Right forelimb (tissue), 1 donor: Measurements from ENCODE around the gene CDC23.
"Not testable (repeated sequence)": the region's sequence is repeated elsewhere in the genome, so short reads cannot be mapped to it uniquely, and the experiment has no call there.

Experiments used
- DNase-seq: peaks from one replicate; pipeline ENCODE4 v3.0.0-alpha.2; 2018

The CDC23 gene

DNA sequence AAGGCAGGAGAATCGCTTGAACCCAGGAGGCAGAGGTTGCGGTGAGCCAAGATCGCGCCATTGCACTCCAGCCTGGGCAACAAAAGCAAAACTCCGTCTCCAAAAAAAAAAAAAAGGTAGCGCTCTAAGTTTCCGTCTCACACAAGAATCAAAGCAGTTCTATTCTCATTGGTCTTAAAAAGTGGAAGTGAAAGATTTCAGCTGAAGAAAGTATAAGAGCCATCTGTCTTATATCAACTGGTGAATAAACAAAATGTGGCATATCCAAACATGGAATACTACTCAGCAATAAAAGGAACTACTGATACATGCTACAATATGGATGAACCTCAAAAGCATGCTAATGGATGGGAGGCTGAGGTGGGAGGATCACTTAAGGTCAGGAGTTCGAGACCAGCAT is 19.3 kb downstream of the CDC23 start:
- DNase-seq: not testable (repeated sequence)

DNA sequence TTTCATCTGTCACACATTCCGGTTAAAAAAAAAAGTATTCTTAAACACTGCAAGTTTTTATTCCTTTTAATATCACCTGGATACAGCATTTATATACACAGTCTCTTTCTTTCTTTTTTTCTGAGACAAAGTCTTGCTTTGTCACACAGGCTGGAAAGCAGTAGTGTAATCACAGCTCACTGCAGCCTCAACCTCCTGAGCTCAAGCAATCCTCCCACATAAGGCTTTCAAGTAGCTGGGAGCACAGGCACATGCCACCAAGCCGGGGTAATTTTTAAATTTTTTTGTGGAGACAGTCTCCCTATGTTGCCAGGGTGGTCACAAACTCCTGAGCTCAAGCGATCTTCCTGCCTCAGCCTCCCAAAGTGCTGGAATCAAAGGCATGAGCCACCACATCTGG is 20.3 kb downstream of the CDC23 start:
- DNase-seq: no peak

DNA sequence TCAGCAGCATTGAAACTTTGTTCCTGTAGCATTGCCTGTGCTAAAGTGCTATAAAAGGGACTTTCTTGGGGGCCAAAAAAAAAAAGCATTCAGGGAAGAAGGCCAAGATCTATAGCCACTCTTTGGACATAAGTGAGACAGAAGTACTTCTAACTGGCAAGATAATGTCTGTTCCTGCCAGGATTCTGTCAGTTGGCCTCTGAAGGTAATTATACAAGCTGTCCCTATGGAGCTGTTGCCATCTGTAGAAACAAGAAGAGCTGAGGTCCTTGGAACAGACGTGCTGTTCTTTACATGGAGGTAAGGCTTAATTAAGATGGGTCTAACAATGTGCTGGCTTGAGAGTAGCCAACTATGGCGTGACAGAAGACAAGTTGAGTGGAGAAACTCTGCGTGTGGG is 24.5 kb downstream of the CDC23 start:
- no peak for DNase-seq

DNA sequence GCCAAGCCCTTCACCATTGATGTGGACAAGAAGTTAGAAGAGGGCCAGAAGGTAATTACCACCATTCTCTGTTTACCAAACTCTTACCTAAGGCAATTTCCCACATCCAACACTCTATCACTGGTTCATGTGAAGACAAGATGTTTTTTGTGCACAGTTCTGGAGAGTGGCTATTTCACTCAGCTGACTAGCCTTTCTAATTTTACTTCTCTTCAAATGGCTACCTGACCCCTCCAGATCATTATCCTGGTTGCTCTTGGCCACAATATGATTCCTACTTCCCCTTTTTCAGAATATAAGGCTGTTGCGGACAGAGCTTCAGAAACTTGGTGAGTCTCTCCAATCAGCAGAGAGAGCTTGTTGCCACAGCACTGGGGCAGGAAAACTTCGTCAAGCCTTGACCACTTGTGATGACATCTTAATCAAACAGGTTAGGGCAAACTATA is 27.1 kb downstream of the CDC23 start:
- DNase-seq: no peak

DNA sequence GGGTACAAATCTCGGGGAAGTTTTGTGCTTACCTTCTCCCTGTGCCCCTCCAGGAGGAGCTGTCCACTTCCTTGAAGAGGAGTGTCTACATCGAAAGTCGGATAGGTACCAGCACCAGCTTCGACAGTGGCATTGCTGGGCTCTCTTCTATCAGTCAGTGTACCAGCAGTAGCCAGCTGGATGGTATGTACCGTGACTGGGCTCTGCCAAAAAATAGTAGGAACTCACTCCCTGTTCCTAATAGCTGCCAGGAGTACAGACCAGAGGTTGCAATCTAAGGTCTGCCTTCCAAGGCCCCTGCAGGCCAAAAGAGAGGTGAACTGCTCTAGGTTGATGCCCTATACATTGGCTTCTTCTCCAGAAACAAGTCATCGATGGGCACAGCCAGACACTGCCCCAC is 30.3 kb downstream of the CDC23 start:
- no peak for DNase-seq

DNA sequence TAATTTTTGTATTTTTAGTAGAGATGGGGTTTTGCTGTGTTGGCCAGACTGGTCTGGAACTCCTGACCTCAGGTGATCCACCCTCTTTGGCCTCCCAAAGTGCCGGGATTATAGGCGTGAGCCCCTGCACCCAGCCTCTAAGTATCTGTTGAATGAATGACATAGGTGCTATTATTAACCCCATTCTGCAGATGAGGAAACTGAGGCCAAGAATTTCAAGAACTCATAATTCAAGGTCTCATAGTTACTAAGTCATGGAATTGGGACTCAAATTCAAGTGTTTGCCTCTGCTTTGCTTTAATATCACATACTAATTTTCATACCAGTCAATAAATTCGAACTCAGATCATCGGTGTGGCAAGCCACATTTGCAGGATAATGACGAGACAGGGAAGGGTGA is 32.3 kb downstream of the CDC23 start:
- no peak for DNase-seq

- no peak for DNase-seq
These were observed 32.8 kb downstream of the CDC23 start for GRCh38 chr5:138180183-138180782.

GRCh38 chr5:138179277-138179857 is 33.8 kb downstream of the CDC23 start:
- no peak for DNase-seq

DNA sequence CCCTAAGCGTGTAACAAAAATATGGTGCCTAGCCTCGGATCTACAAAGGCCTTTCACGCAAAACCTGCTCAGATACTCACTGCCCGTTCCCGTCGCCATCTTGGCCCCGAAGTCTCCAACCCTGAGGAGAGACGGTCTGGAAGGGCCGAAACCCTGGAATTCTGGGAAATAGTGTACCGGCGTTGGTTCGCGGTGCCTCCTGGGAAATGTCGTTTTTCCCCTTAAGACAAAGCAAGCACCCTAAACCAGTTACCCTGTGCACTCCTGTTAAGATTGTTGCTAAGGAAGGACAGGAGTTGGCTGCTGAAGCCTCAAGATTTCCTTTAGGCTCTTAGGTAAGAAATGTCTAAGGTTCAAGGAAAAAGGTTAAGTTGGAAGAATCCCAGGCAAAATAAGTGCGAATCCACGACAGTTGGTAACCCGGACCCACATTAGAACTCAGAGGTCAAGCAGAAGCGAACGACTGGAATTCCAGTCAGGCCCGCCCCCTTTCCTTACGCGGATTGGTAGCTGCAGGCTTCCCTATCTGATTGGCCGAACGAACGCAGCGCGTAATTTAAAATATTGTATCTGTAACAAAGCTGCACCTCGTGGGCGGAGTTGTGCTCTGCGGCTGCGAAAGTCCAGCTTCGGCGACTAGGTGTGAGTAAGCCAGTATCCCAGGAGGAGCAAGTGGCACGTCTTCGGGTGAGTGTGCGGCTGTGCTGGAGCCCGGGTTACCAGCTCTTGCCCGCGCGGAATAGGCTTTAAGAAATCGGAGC is 34.4 kb downstream of the CDC23 start, which contains the start of the genes BRD8 and KIF20A:
TSS of gene BRD8 (minus strand) at position 115 of the 761 bp plus-strand sequence. CDS start at position 99, 16 bp downstream.
TSS of gene KIF20A (plus strand) at position 597 of the 761 bp plus-strand sequence. CDS start 569 bp downstream, outside the sequence.
- peak; percentile 94 for DNase-seq

GRCh38 chr5:138177941-138178515 is 35.1 kb downstream of the CDC23 start:
- no peak for DNase-seq

- DNase-seq: no peak
These were observed 42.8 kb downstream of the CDC23 start for GRCh38 chr5:138170299-138170698.

- DNase-seq: no peak
These were observed 44.0 kb downstream of the CDC23 start for GRCh38 chr5:138169124-138169523.

- no peak for DNase-seq
These were observed 49.4 kb downstream of the CDC23 start for GRCh38 chr5:138163721-138164120.

GRCh38 chr5:138160706-138161105 is 52.4 kb downstream of the CDC23 start:
- no peak for DNase-seq

- no peak for DNase-seq
These were observed 53.5 kb downstream of the CDC23 start for GRCh38 chr5:138159666-138160065.

DNA sequence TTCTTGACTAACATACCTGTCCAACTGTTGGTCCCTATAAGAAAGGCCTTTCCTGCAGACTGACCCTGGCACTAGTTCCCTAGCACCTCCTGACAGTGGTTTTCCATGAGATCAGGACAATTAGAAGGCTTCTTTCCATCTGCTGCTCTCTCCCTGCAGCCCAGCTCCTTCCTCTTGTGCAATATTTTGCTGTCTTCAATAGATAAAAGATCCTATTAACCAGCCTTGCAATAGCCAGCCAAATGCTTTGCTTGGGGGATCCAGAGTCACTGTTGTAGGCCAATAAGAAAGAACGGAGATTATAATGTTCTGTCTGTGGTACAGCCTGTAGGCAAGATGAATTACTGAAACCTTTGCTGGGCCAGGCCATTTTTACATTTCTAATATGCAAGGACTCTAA is 55.5 kb downstream of the CDC23 start:
- no peak for DNase-seq

DNA sequence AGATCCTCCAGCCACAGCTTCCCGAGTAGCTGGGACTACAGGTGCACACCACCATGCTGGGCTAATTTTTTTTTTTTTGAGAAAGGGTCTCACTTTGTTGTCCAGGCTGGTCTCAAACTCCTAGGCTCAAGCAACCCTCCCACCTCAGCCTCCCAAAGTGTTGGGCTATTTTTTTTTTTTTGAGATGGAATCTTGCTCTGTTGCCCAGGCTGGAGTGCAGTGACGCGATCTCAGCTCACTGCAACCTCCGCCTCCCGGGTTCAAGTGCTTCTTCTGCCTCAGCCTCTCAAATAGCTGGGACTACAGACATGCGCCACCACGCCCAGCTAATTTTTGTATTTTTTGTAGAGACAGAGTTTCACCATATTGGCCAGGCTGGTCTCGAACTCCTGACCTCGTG is 57.1 kb downstream of the CDC23 start:
- DNase-seq: not testable (repeated sequence)

DNA sequence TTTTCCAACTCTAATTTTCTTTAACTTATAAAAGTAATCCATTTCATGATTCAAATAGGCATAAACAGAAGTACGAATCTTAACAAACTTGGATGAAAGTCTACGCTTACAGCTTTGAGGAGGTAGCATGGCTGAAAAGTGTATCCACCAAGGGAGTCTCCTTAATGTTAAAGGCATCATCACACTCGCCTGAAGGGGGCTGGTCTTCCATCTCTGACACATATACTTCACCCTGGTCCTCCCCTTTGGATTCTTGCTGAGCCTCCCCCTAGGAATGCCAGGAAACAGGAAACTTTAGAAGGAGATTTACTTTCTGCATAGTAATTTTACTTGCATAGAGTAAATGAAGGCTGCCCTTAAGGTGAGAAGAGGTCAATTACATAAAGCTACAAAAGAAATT is 63.6 kb downstream of the CDC23 start:
- no peak for DNase-seq

DNA sequence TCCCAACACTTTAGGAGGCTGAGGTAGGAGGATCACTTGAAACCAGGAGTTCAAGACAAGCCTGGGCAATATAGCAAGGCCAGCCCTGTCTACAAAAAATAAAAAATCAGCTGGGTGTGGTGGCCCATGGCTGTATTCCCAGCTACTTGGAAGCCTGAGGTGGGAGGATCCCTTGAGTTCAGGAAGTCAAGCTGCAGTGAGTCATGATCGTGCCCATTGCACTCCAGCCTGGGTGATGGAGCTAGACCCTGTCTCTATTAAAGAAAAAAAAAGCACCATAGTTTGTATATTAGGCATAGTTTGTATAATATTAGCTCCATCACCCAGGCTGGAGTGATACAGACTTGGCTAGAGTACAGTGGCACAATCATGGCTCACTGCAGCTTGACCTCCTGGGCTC is 64.3 kb downstream of the CDC23 start:
- DNase-seq: no peak

DNA sequence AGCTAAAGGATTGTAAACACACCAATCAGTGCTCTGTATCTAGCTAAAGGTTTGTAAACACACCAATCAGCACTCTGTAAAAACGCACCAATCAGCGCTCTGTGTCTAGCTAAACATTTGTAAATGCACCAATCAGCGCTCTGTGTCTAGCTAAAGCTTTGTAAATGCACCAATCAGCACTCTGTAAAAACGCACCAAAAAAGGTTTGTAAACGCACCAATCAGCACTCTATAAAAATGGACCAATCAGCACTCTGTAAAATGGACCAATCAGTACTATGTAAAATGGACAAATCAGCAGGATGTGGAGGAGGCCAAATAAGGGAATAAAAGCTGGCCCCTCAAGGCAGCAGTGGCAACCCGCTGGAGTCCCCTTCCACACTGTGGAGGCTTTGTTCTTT is 69.5 kb downstream of the CDC23 start:
- DNase-seq: not testable (repeated sequence)

GRCh38 chr5:138141734-138142133 is 71.4 kb downstream of the CDC23 start:
- no peak for DNase-seq

GRCh38 chr5:138140268-138140667 is 72.9 kb downstream of the CDC23 start:
- no peak for DNase-seq

- DNase-seq: no peak
These were observed 73.4 kb downstream of the CDC23 start for GRCh38 chr5:138139781-138140090.
